Mucosa of stomach (tissue), 1 donor: ENCODE measurements around the gene NPIPB6.

Experiments used
- H3K27me3 ChIP-seq: one replicate; pipeline ENCODE4 v1.7.0; 2013; ENCODE audit warnings: mild to moderate bottlenecking, low read length; ENCODE audit not compliant: control insufficient read depth, insufficient read depth
- H3K36me3 ChIP-seq: one replicate; pipeline ENCODE4 v1.7.0; 2013; ENCODE audit warnings: low read length; ENCODE audit not compliant: control insufficient read depth, insufficient read depth
- H3K4me1 ChIP-seq: one replicate; pipeline ENCODE4 v1.7.0; 2013; ENCODE audit warnings: mild to moderate bottlenecking, low read length; ENCODE audit not compliant: control insufficient read depth, insufficient read depth
- H3K4me3 ChIP-seq: one replicate; pipeline ENCODE4 v1.7.0; 2013; ENCODE audit warnings: low read length
- H3K9ac ChIP-seq: one replicate; pipeline ENCODE4 v1.7.0; 2013; ENCODE audit warnings: mild to moderate bottlenecking, low read length, moderate library complexity
- H3K9me3 ChIP-seq: one replicate; pipeline ENCODE4 v1.7.0; 2013; ENCODE audit warnings: mild to moderate bottlenecking, low read length, moderate library complexity; ENCODE audit not compliant: control insufficient read depth
- donor health status: Pancreatic carcinoma.

The NPIPB6 gene

DNA sequence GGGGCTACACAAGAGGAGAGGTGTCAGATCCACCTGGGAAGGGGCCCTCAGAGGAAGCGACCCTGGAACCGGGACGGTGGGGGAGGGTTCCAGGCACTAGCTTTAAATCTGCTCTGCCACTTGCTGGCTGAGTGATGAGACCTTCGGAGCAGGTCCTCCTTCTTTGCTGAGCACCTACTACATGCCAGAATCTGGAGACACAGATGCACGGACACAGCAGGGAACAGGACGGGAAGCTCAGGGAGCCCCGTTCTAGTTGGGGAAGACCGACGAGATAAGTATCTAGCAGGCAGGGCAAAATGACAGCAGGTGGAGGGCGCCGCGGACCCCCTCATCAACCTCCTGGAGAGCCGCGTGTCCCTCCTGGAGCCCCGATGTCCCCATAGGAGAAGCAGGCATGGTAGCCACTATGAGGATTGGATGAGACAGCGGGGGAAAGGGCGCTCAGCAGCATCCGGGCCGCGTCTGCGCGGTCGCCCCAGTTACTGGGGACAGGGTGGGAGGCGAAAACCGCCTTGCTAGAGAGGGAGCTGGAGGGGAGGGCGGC, 43.8 kb downstream of the NPIPB6 start:
- no peak overlapping the region for H3K4me3 ChIP-seq
- H3K27me3 ChIP-seq, result no peaks in the 10 kb centered on the region
- no peaks in the 10 kb centered on the region for H3K9me3 ChIP-seq
- no peak overlapping the region for H3K9ac ChIP-seq
- H3K4me1 ChIP-seq, result peaks cover 6% of the 10 kb centered on the region
- H3K36me3 ChIP-seq, result no peaks in the 10 kb centered on the region

DNA sequence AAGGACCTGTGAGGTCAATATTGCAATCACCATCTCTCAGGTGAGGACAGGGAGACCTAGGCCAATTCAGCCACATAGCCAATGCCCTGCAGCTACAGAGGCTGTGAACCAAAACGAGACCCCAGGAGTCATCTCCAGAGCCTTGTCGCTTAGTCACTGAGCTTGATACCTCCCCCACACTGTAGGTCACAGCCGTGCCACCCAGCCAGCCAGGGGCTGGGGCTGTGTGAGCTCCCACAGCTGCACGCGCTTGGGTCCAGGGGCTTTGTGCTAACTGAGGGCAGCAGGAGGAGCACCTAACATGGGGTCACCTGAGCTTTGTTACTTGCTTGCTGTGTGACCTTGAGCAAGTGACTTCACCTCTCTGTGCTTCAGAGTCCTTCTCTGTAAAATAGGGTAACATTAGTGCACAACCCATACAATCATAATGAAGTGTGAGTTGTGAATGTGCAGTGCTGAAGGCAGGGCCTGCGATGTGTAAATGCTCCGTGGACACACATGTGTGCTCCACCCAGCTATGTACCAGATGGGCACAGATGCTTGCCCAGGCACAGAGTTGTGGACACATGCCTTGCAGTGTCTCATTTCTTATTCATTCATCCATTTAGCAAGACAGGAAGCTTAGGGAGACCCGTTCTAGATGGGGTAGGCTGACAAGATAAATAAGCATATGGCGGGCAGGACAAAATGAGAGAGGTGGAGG, 45.1 kb downstream of the NPIPB6 start:
- Histone ChIP-seq H3K36me3 (no peaks in the 10 kb centered on the region), H3K4me1 (no peaks in the 10 kb centered on the region), H3K9me3 (no peaks in the 10 kb centered on the region), H3K27me3 (no peaks in the 10 kb centered on the region), H3K4me3 (no peak overlapping the region), H3K9ac (no peak overlapping the region)

DNA sequence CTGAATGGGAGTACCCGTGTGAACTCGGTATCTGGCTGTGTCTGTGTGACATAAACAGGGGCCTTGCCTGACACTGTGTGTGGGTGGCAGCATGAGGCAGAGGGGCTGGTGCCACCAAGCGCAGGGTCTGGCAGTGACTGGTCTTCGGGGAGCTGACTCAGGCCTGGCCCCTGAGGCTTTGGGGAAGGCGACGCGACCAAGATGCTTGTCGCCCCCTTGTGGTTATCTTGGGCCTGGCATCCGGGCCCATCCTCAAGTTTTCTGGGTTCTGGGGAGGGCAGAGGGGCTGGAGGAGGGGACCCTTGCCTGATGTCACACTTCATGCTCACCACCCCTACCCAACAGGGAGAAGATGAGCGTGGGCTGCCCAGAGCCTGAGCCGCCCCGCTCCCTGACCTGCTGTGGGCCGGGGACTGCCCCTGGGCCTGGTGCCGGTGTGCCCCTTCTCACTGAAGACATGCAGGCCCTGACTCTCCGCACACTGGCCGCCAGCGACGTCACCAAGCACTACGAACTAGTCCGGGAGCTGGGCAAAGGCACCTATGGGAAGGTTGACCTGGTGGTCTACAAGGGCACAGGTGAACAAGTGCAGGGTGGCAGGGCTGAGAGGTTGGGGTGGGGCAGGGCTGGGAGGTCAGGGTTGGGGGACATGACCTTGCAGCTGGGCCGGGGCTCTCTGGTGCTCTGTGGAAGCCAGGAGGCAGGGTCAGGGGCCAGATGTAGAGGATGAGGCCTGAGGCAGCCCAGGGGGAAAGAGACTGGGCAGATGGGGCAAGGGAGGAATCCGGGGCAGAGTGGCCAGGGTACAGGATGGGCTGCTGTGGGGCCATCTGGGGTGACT, 46.0 kb downstream of the NPIPB6 start:
- Histone ChIP-seq H3K27me3 (no peaks in the 10 kb centered on the region), H3K4me3 (no peak overlapping the region), H3K36me3 (no peaks in the 10 kb centered on the region), H3K4me1 (no peaks in the 10 kb centered on the region), H3K9me3 (no peaks in the 10 kb centered on the region), H3K9ac (no peak overlapping the region)

DNA sequence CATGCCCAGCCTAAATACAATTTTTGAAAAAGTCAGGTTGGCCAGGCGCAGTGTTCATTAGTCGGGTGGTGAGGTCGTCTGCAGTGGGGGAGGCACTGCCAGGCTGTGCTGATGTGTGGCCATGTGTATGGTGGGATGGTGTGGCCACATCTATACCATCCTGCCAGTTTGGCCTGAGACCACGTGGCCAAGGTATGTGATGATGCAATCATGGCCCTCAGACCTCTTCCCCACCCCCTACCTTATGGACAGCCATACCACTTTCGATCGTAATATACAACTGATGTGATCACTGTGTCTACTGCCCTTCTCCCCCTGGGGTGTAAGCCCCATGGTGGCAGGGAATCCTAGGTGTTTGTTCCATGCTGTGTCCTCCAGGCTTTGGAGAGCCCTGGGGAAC, 47.3 kb downstream of the NPIPB6 start:
- Histone ChIP-seq H3K4me1 (no peaks in the 10 kb centered on the region), H3K36me3 (no peaks in the 10 kb centered on the region), H3K27me3 (no peaks in the 10 kb centered on the region), H3K4me3 (no peak overlapping the region), H3K9me3 (no peaks in the 10 kb centered on the region), H3K9ac (no peak overlapping the region)

DNA sequence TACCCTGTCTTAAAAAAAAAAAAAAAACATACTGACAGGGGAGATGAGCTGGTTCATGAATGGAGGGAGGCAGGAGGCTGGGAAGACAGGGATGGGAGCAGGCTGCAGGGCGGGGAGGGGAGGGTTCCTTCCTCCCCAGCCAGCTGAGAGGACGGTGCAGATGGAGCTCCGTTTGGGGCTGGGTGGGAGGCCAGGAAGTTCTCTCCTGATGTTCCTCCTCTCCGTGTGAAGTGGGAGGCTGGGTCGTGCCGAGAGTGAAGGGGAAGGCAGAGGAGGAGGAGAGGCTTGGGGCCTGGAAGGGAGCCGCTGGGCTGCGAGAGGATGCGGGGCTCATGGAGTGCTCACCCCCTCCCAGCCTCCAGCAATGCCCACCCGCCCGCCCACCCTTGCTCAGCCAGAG, 49.7 kb downstream of the NPIPB6 start:
- H3K4me1 ChIP-seq, result no peaks in the 10 kb centered on the region
- H3K4me3 ChIP-seq, result no peak overlapping the region
- H3K36me3 ChIP-seq, result no peaks in the 10 kb centered on the region
- no peaks in the 10 kb centered on the region for H3K9me3 ChIP-seq
- no peak overlapping the region for H3K9ac ChIP-seq
- no peaks in the 10 kb centered on the region for H3K27me3 ChIP-seq

DNA sequence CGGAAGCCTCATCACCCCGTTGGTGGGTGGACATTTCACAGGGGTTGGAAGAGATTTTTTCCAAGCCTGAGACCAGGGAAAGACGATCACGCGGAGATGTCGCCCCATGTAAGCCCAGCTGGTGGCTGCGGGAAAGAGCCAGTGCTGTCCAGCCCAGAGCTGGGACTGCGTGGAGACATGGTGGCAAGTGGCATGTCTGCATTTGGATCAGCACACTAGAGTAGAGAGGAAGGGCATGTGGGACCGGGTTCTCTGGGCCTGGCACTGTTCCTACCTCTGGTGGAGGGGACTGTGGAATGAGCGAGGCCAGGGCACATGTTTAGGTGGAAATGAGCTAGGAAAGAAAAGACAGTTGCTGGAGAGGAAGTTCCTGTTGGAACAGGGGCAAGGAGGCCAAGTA, 51.0 kb downstream of the NPIPB6 start:
- no peak overlapping the region for H3K9ac ChIP-seq
- H3K9me3 ChIP-seq, result no peaks in the 10 kb centered on the region
- no peaks in the 10 kb centered on the region for H3K36me3 ChIP-seq
- H3K4me3 ChIP-seq, result no peak overlapping the region
- H3K27me3 ChIP-seq, result no peaks in the 10 kb centered on the region
- no peaks in the 10 kb centered on the region for H3K4me1 ChIP-seq

DNA sequence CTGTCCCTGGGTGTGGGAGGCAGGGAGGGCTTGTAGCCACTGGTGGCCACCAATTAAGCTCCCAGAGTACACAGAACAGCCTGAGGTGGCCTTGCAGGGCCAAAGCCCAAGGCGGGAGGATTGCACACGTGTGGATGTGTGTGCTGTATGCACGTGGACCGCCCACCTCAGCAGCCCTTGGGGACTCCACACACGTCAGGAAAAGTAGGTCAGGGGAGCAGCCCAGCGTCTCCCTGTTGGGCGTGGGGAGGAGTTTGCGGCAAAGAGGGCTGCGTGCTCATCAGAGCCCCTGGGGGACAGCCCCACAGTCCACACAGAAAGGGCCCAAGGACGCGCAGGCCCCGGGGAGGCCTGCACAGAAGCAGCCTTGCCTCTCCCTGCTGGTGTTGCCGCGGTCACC, 51.4 kb downstream of the NPIPB6 start:
- no peaks in the 10 kb centered on the region for H3K4me1 ChIP-seq
- H3K4me3 ChIP-seq, result no peak overlapping the region
- H3K36me3 ChIP-seq, result no peaks in the 10 kb centered on the region
- no peak overlapping the region for H3K9ac ChIP-seq
- no peaks in the 10 kb centered on the region for H3K27me3 ChIP-seq
- no peaks in the 10 kb centered on the region for H3K9me3 ChIP-seq

DNA sequence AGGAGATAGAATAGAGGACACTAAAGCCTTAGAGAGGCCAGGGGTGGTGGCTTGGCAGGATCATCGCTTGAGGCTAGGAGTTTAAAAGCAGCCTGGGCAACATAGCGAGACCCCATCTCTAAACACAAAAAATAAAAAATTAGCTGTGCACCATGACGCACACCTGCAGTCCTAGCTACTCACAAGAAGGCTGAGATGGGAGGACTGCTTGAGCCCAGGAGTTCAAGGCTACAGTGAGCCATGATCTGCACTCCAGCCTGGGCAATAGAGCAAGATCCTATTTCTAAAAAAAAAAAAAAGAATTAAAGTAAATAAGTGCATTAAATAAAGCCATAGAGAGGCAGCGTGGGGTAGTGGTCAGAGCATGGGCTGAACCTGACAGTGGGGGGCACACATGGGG, 51.9 kb downstream of the NPIPB6 start:
- no peak overlapping the region for H3K4me3 ChIP-seq

DNA sequence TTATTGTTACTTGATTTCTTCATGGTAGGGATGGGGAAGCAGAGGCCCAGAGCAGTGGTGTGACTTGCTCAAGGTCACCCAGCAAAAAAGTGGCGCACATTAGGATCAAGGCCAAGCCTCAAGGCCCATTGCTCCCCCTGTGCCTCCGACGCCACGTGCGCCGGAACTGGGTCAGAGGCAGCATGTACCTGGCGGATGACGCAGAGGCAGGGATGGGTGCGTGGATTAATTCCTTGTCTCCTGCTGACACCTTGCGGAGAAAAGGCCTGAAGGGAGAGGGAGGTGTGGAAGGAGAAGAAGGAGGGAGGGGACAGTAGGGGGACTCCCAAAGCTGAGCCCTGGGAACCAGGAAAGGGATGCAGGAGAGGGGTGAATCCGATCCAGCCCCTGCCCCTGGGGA, 52.5 kb downstream of the NPIPB6 start:
- Histone ChIP-seq H3K4me3 (no peak overlapping the region), H3K27me3 (no peaks in the 10 kb centered on the region), H3K4me1 (no peaks in the 10 kb centered on the region), H3K9me3 (no peaks in the 10 kb centered on the region), H3K36me3 (no peaks in the 10 kb centered on the region), H3K9ac (no peak overlapping the region)

More for the DNA sequence above, 51.9 kb downstream of the NPIPB6 start:
- no peak overlapping the region for H3K9ac ChIP-seq
- H3K27me3 ChIP-seq, result no peaks in the 10 kb centered on the region
- no peaks in the 10 kb centered on the region for H3K36me3 ChIP-seq
- H3K9me3 ChIP-seq, result no peaks in the 10 kb centered on the region
- H3K4me1 ChIP-seq, result no peaks in the 10 kb centered on the region

DNA sequence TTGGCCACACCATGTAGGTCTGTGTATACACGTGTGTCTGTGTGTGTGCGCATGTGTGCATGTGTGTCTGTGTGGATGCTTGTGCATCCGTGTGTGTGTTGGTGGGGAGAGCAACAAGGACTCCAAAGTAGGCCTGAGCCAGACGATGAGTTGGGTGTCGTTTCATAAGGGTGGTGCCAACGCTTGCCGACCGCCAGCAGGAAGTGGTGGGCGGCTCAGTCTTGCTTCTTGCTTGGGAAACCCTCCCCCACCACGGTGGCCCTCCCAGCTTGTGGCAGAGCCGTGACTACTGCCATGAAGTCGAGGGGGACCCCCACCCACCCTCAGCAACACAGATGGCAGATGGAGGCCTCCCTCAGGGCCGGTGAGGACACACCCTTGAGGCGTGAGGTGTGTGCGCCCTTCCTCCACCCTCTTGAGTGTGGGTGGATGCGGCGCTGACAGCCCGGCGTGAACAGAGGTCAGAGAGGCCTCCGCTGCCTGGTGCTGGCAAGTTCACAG, 53.4 kb downstream of the NPIPB6 start:
- Histone ChIP-seq H3K27me3 (no peaks in the 10 kb centered on the region), H3K9me3 (no peaks in the 10 kb centered on the region), H3K4me1 (no peaks in the 10 kb centered on the region), H3K9ac (no peak overlapping the region), H3K4me3 (no peak overlapping the region), H3K36me3 (no peaks in the 10 kb centered on the region)

DNA sequence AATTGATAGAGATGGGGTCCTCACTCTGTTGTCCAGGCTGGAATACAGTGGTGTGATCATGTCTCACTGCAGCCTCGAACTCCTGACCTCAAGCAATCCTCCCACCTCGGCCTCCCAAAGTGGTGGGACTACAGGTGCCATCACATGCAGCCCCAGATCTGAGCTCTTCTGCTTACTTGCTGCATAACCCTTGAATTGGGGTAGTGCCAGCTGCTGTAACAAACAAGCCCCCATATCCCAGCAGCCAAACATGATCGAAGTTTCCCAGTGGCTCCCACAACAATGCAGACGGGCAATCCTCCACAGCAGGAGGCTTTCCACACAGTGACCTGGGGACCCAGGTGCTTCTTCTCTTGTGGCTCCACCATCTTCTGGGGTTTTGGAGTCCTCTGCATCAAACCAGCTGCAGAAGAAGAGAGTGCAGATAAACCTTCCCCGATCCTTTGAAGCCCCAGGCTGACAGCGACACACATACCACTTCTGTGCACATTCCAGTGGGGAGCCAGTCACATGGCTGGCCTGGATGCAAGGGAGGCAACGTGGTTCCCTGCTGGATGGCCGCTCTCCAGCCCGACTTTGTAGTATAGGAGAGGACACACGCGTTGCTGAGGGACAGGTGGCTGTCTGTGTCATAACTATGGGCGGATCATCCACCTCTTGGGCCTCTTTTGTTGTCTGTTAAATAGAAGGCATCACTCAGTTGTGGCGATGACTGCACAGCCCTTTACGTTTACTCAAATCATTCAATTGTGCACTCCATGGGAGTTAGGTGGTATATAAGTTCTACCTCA, 54.3 kb downstream of the NPIPB6 start:
- no peak overlapping the region for H3K9ac ChIP-seq
- H3K9me3 ChIP-seq, result no peaks in the 10 kb centered on the region
- H3K27me3 ChIP-seq, result no peaks in the 10 kb centered on the region
- H3K4me3 ChIP-seq, result no peak overlapping the region
- H3K4me1 ChIP-seq, result no peaks in the 10 kb centered on the region
- no peaks in the 10 kb centered on the region for H3K36me3 ChIP-seq
